Neutrophil (primary cell): ENCODE measurements around the gene TP53BP2.
"Not testable (repeated sequence)": the region's sequence is repeated elsewhere in the genome, so short reads cannot be mapped to it uniquely, and the experiment has no call there.

ENCODE experiments used
- H3K27ac ChIP-seq: fragments of 200-600 bp; sonication (generic); 2 replicates; pipeline ENCODE4 v1.5.1; 2016; ENCODE audit warnings: mild to moderate bottlenecking, moderate library complexity
- H3K27me3 ChIP-seq: fragments of 200-600 bp; sonication (generic); 2 replicates; pipeline ENCODE4 v1.6.0; 2016; ENCODE audit warnings: mild to moderate bottlenecking
- H3K36me3 ChIP-seq: fragments of 200-600 bp; sonication (generic); 2 replicates; pipeline ENCODE4 v1.5.1; 2017
- H3K4me1 ChIP-seq, 2 experiments: fragments of 200-600 bp in 1 of 2; sonication (generic) in 1 of 2; 1 replicate in 1 of 2; 2 replicates in 1 of 2; pipeline versions ENCODE4 v1.5.1 to v1.6.1; 2013 to 2016; ENCODE audit warnings: low read depth in 1 of 2, low read length in 1 of 2, mild to moderate bottlenecking in 1 of 2, moderate library complexity in 1 of 2; ENCODE audit not compliant: control insufficient read depth in 1 of 2, insufficient read depth in 1 of 2
- H3K4me3 ChIP-seq, 2 experiments: fragments of 200-600 bp in 1 of 2; sonication (generic) in 1 of 2; 1 replicate in 1 of 2; 2 replicates in 1 of 2; pipeline ENCODE4 v1.5.1; 2013 to 2016; ENCODE audit warnings: low read depth in 1 of 2, low read length in 1 of 2, mild to moderate bottlenecking in 1 of 2, moderate library complexity in 1 of 2
- H3K9me3 ChIP-seq: fragments of 200-600 bp; sonication (generic); 2 replicates; pipeline ENCODE4 v1.5.1; 2016
- TF ChIP-seq, protein P1 (sequence below): fragments of 200-600 bp; sonication (generic); IDR thresholded peaks from 2 replicates; pipeline ENCODE4 v1.5.1; 2016; ENCODE audit warnings: antibody characterized with exemption

Gene TP53BP2

DNA sequence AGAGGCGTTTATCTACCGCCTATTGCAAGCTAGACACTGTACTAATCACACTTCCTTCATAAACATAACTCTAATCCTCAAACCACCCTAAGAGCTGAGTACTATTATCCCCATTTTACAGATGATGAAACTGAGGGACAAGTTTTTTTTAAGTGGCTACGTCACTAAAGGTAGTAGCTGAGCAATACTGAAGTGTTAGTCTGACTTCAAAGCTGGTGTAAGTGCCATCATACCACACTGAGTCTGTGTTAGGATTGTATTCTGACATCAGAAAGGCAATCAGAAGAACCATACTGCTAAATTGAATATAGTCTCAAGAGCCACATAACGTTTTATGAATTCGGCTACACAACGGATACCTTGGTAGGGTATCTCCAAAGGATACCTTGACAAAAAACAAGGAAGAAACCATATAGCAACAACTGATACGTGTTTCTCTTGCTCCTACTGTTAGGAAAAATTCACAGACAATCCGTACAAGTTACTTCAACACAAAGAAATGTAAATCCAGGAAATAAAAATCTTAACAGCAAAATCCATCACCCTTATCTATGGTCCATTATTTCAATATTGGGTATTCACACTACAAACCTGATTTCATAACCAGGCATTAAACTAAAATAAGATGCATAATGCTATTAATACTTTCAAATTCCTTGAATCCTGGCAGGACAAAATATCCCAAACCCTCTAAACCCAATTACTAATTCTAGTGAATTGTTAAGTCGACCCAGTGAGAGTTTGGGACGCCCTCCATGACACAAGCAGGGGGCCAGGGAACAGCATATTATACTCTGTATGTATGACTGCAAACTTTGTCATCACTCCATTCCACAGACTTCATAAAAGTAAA lies 1.6 kb downstream of the TP53BP2 start:
- H3K9me3 ChIP-seq = no peaks in the 10 kb centered on the region
- H3K4me1 ChIP-seq = peaks cover 24 to 29% of the 10 kb centered on the region in 2 experiments
- no peaks in the 10 kb centered on the region for H3K27me3 ChIP-seq
- H3K27ac ChIP-seq = peak overlapping the region; percentile 95
- no peaks in the 10 kb centered on the region for H3K36me3 ChIP-seq
- H3K4me3 ChIP-seq = peak overlapping the region; percentile 81 to 87
- TF ChIP-seq, protein P1, sequence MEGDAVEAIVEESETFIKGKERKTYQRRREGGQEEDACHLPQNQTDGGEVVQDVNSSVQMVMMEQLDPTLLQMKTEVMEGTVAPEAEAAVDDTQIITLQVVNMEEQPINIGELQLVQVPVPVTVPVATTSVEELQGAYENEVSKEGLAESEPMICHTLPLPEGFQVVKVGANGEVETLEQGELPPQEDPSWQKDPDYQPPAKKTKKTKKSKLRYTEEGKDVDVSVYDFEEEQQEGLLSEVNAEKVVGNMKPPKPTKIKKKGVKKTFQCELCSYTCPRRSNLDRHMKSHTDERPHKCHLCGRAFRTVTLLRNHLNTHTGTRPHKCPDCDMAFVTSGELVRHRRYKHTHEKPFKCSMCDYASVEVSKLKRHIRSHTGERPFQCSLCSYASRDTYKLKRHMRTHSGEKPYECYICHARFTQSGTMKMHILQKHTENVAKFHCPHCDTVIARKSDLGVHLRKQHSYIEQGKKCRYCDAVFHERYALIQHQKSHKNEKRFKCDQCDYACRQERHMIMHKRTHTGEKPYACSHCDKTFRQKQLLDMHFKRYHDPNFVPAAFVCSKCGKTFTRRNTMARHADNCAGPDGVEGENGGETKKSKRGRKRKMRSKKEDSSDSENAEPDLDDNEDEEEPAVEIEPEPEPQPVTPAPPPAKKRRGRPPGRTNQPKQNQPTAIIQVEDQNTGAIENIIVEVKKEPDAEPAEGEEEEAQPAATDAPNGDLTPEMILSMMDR = no peak

DNA sequence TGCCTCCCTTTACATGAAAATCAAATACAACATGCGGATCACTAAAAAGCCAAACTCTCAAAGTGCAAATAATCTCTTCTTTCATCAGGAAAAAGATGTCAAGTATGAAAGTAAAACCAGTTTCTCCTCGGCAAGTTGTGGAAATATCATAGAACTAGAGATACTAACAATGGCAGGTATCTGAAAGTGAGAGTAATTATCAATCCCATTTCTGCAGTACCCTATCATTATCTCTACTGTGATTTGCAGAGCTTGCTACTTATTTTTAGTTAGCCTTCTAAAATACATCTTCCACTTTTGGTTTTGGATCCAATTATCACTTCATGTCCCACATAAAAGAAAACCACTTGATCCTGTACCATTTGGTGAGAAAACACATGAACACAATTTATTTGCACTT lies 3.0 kb downstream of the TP53BP2 start:
- H3K27ac ChIP-seq = no peak overlapping the region
- TF ChIP-seq, protein P1 = no peak
- no peak overlapping the region for H3K4me3 ChIP-seq
- H3K9me3 ChIP-seq = no peaks in the 10 kb centered on the region
- no peaks in the 10 kb centered on the region for H3K27me3 ChIP-seq
- peaks cover 27 to 33% of the 10 kb centered on the region in 2 experiments for H3K4me1 ChIP-seq
- no peaks in the 10 kb centered on the region for H3K36me3 ChIP-seq

DNA sequence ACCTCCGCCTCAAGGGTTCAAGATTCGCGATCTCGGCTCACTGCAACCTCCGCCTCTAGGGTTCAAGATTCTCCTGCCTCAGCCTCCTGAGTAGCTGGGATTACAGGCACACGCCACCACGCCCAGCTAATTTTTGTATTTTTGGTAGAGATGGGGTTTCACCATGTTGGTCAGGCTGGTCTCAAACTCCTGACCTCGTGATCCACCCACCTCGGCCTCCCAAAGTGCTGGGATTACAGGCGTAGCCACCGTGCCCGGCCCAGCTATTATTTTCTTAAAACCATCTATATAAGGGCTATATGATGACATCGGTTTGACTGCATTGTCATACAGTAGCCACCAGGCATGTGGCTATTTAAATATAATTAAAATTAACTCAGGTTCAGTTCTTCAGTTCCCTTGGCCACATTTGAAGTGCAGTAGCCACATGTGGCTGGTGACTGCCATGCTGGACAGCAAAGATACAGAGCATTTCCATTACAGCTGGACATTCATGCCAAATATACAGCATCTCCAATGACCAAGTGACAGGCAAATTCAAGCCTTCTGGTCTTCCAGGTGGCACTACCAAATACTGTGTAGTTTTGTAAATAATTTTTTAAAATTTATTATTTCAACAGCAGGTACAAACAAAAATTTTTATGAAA lies 3.6 kb downstream of the TP53BP2 start:
- not testable (repeated sequence) for H3K27ac ChIP-seq, H3K36me3 ChIP-seq, H3K27me3 ChIP-seq, H3K4me3 ChIP-seq, H3K9me3 ChIP-seq
- H3K4me1 ChIP-seq = peaks cover 29 to 39% of the 10 kb centered on the region in 2 experiments

DNA sequence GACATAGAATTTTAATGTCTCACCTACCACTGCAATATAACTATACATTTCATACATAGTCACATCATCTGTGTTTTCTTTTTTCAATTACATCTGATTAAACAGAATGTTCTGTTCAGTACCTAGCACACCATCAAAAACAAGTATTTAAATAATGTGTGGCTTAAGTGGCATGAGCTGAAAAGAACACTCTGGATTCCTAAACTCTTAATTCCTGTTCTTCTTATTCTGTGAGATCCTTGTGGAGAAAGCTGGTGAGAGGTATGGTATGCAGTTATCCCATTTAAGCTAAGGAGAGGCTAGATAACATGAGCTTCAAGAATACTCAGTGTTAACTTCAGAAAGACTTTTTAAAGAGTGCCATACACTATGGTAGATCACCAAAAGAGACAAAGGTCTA lies 5.5 kb downstream of the TP53BP2 start:
- TF ChIP-seq, protein P1 = no peak

DNA sequence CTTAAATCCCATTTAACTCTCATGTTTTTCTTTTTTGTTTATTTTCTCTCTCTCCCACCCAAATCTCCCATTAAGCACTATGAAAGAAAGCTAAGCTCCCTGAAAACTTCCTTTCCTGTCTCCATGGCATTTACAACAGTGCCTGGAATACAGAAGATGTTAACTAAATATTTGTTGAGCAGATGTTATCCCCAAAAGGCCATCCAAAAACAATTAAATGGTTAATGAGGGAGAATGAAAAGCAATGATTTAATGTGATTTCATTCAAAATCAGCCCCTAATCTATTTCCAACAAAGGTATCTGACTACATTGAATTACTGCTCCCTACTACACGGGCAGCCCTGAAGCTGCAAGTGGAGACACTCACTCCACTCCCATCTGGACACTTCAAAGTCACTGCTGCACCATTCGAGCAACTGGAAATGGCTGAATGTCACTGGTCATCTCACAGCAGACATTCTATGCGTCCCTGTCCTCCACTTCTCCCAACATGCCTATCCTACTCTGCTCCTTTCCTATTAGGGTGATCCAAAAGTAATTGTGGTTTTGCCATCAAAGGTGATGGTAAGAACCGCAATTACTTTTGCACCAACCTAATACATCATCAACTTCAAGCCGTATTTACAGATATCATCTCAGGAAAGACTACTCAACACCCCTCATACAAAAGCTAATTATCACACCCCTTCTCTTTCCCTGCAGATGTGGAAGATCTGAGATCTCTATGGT lies 7.5 kb downstream of the TP53BP2 start:
- TF ChIP-seq, protein P1 = no peak
- Histone ChIP-seq H3K36me3 (no peaks in the 10 kb centered on the region), H3K27me3 (no peaks in the 10 kb centered on the region), H3K4me1 (peaks cover 42 to 50% of the 10 kb centered on the region in 2 experiments), H3K27ac (no peak overlapping the region), H3K9me3 (no peaks in the 10 kb centered on the region), H3K4me3 (no peak overlapping the region)

More for the DNA sequence above, 5.5 kb downstream of the TP53BP2 start:
- H3K36me3 ChIP-seq = no peaks in the 10 kb centered on the region
- no peak overlapping the region for H3K4me3 ChIP-seq
- H3K27ac ChIP-seq = no peak overlapping the region
- H3K4me1 ChIP-seq = peaks cover 37 to 50% of the 10 kb centered on the region in 2 experiments
- H3K9me3 ChIP-seq = no peaks in the 10 kb centered on the region
- no peaks in the 10 kb centered on the region for H3K27me3 ChIP-seq
